ENCODE measurements around the gene ADORA2A.

DNA sequence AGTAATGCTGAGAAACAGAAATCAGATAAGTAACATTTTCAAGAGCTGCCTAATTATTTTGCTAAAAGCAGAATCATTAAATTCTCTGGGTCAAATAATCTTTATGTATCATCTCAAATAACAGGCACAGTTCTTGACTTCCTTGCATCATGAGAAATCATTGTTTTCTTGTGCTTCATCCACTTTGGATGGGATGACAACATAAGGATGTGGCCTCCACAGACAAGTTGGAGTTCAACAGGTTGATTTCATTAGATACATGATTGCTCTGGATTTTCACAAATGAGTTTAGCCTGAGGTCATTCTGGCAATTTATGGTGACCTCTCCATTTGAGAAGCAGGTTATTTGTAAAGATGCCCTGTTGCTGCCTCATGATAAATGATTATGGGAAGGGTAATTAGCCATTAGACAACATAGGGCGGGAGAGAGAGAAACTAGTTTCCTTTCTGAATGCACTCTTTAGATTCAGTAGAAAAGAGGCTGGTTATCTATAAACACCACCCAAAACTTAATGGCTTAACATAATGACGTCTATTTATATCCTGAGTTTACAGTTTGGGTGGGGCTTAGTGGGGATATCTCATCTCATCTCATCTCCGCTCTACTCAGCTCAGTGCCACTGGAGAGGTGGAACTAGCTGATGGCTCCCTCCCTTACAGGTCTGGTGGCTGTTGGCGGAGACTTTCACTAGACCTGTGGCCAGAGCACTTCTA is 35.0 kb upstream of the ADORA2A start:
- no peak for TF ChIP-seq POLR2A (IDR thresholded peaks at IDR 0.05)
- TF ChIP-seq, protein P1, sequence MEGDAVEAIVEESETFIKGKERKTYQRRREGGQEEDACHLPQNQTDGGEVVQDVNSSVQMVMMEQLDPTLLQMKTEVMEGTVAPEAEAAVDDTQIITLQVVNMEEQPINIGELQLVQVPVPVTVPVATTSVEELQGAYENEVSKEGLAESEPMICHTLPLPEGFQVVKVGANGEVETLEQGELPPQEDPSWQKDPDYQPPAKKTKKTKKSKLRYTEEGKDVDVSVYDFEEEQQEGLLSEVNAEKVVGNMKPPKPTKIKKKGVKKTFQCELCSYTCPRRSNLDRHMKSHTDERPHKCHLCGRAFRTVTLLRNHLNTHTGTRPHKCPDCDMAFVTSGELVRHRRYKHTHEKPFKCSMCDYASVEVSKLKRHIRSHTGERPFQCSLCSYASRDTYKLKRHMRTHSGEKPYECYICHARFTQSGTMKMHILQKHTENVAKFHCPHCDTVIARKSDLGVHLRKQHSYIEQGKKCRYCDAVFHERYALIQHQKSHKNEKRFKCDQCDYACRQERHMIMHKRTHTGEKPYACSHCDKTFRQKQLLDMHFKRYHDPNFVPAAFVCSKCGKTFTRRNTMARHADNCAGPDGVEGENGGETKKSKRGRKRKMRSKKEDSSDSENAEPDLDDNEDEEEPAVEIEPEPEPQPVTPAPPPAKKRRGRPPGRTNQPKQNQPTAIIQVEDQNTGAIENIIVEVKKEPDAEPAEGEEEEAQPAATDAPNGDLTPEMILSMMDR (IDR thresholded peaks at IDR 0.05): no peak

Measured in heart left ventricle (tissue), 13 donors.